CD4-positive, CD25-positive, alpha-beta regulatory T cell (primary cell): ENCODE measurements around the gene SLC9B1. TPM values are rescaled to one million over a fixed set of nuclear protein-coding genes. Genes with fewer than 3 reads are reported as not detected.

Source experiments
- ATAC-seq, 2 donors: fragments of 150-1000 bp; cut with Tn5 transposase; one replicate each; pipeline ENCODE4 v1.10.0; 2021; ENCODE audit warnings: low read depth in 2 of 2, moderate number of reproducible peaks in 2 of 2, moderate library complexity in 1 of 2
- DNase-seq, 3 donors: peaks; one replicate each; pipeline versions ENCODE4 v3.0.0 to v3.0.0-alpha.2; 2012 to 2022; ENCODE audit warnings: mixed read lengths in 1 of 3
- H3K27ac ChIP-seq: one replicate; pipeline ENCODE4 v1.7.0; 2013; ENCODE audit warnings: mild to moderate bottlenecking, low read length; ENCODE audit not compliant: insufficient read depth, poor library complexity, severe bottlenecking
- H3K27me3 ChIP-seq: one replicate; pipeline ENCODE4 v1.7.0; 2013; ENCODE audit warnings: low read length; ENCODE audit not compliant: control insufficient read depth, insufficient read depth
- H3K36me3 ChIP-seq: one replicate; pipeline ENCODE4 v1.7.0; 2013; ENCODE audit warnings: mild to moderate bottlenecking, low read length, moderate library complexity; ENCODE audit not compliant: control insufficient read depth, insufficient read depth
- H3K4me1 ChIP-seq: 2 replicates; pipeline ENCODE4 v1.7.0; 2013; ENCODE audit warnings: mild to moderate bottlenecking, low read length; ENCODE audit not compliant: insufficient read depth, control insufficient read depth, poor library complexity, severe bottlenecking
- H3K4me3 ChIP-seq: one replicate; pipeline ENCODE4 v1.7.0; 2013; ENCODE audit warnings: low read depth, mild to moderate bottlenecking, low read length, moderate library complexity
- H3K9me3 ChIP-seq, 2 experiments: 1 replicate in 1 of 2; 2 replicates in 1 of 2; pipeline ENCODE4 v1.7.0; 2013; ENCODE audit warnings: low read length in 2 of 2, mild to moderate bottlenecking in 1 of 2, moderate library complexity in 1 of 2; ENCODE audit not compliant: control insufficient read depth in 2 of 2
- H3K27ac Mint-ChIP-seq, 3 donors: one replicate each; pipeline ENCODE4 v1.8.0; 2020 to 2022; ENCODE audit warnings: mild to moderate bottlenecking in 3 of 3, mixed read lengths in 3 of 3, moderate library complexity in 2 of 3
- H3K27me3 Mint-ChIP-seq: one replicate; pipeline ENCODE4 v1.8.0; 2022; ENCODE audit warnings: mild to moderate bottlenecking, mixed read lengths
- H3K36me3 Mint-ChIP-seq: one replicate; pipeline ENCODE4 v1.8.0; 2020; ENCODE audit warnings: mixed read lengths
- H3K4me1 Mint-ChIP-seq, 4 donors: one replicate each; pipeline ENCODE4 v1.8.0; 2020 to 2022; ENCODE audit warnings: mixed read lengths in 4 of 4, mild to moderate bottlenecking in 1 of 4
- H3K4me3 Mint-ChIP-seq, 4 donors: one replicate each; pipeline ENCODE4 v1.8.0; 2020 to 2022; ENCODE audit warnings: mild to moderate bottlenecking in 4 of 4, mixed read lengths in 4 of 4, moderate library complexity in 3 of 4
- H3K9me3 Mint-ChIP-seq, 7 donors: one replicate each; pipeline ENCODE4 v1.8.0; 2020 to 2022; ENCODE audit warnings: mixed read lengths in 7 of 7, mild to moderate bottlenecking in 3 of 7, moderate library complexity in 2 of 7
- polyA plus RNA-seq, 4 donors: library from polyadenylated mRNA; unstranded; fragments of 300-500 nt; fragmentation: Illumina TruSeq; gene quantifications; one replicate each; pipeline ENCODE4 v1.2.3, GENCODE V29; 2021
- total RNA-seq: library from RNA; stranded (reverse); gene quantifications from one replicate; pipeline ENCODE4 v1.2.3, GENCODE V29; 2022

The SLC9B1 gene
- total RNA-seq (1.7 TPM), polyA plus RNA-seq (1 to 10 TPM; 1.7 to 2.7 (median 2.5) TPM)

GRCh38 chr4:103019308-103020124 lies at the start of gene SLC9B1:
SLC9B1 (minus strand) TSS chr4:103019705; CDS start chr4:102991711, 27,994 bp downstream.
- DNase-seq (peak; percentile 91 to 97 (median 93)), ATAC-seq (peak; percentile 97 to 98)
- peaks cover 6% of the 10 kb centered on the region for H3K36me3 Mint-ChIP-seq
- no peaks in the 10 kb centered on the region for H3K36me3 ChIP-seq
- peak within 1 kb of the TSS; percentile 91 for H3K4me3 ChIP-seq
- H3K9me3 ChIP-seq, result no peaks in the 10 kb centered on the region
- H3K27me3 ChIP-seq, result no peaks in the 10 kb centered on the region
- peaks cover 9 to 28% (median 12%) of the 10 kb centered on the region in 4 donors for H3K4me1 Mint-ChIP-seq
- peaks cover 16% of the 10 kb centered on the region for H3K4me1 ChIP-seq
- H3K27me3 Mint-ChIP-seq, result no peaks in the 10 kb centered on the region
- no peaks in the 10 kb centered on the region for H3K9me3 Mint-ChIP-seq
- H3K4me3 Mint-ChIP-seq, result peak within 1 kb of the TSS in 3 of 4 donors; percentile 90 to 92 (median 90)
- peak within 1 kb of the TSS; percentile 91 for H3K27ac ChIP-seq
- peak within 1 kb of the TSS in 2 of 3 donors; percentile 97 to 98 for H3K27ac Mint-ChIP-seq

GRCh38 chr4:103067841-103068547 lies 48.5 kb upstream of the SLC9B1 start:
- H3K27ac Mint-ChIP-seq, result no peak overlapping the region
- no peaks in the 10 kb centered on the region for H3K9me3 Mint-ChIP-seq
- H3K4me1 Mint-ChIP-seq, result peaks cover 14 to 22% (median 18%) of the 10 kb centered on the region in 4 donors
- H3K36me3 ChIP-seq, result peaks cover 9% of the 10 kb centered on the region
- H3K4me3 ChIP-seq, result no peak overlapping the region
- no peak overlapping the region for H3K27ac ChIP-seq
- DNase-seq, result no peak
- H3K27me3 Mint-ChIP-seq, result no peaks in the 10 kb centered on the region
- no peaks in the 10 kb centered on the region for H3K4me1 ChIP-seq
- peaks cover 12% of the 10 kb centered on the region for H3K36me3 Mint-ChIP-seq
- no peak for ATAC-seq
- H3K9me3 ChIP-seq, result no peaks in the 10 kb centered on the region
- H3K4me3 Mint-ChIP-seq, result no peak overlapping the region
- H3K27me3 ChIP-seq, result no peaks in the 10 kb centered on the region

GRCh38 chr4:103060453-103061148 lies 41.1 kb upstream of the SLC9B1 start:
- Histone ChIP-seq H3K9me3 (no peaks in the 10 kb centered on the region), H3K36me3 (peaks cover 3% of the 10 kb centered on the region), H3K27me3 (no peaks in the 10 kb centered on the region), H3K4me3 (no peak overlapping the region), H3K27ac (no peak overlapping the region), H3K4me1 (no peaks in the 10 kb centered on the region)
- H3K4me3 Mint-ChIP-seq, result no peak overlapping the region
- peaks cover 0 to 7% (median 4%) of the 10 kb centered on the region in 4 donors for H3K4me1 Mint-ChIP-seq
- H3K36me3 Mint-ChIP-seq, result peaks cover 18% of the 10 kb centered on the region
- no peak for DNase-seq
- no peak for ATAC-seq
- H3K27me3 Mint-ChIP-seq, result no peaks in the 10 kb centered on the region
- no peak overlapping the region for H3K27ac Mint-ChIP-seq
- H3K9me3 Mint-ChIP-seq, result no peaks in the 10 kb centered on the region

GRCh38 chr4:103054030-103054429 lies 34.5 kb upstream of the SLC9B1 start:
- no peaks in the 10 kb centered on the region for H3K4me1 ChIP-seq
- DNase-seq (no peak), ATAC-seq (no peak)
- Mint-ChIP-seq H3K4me3 (no peak overlapping the region), H3K27me3 (no peaks in the 10 kb centered on the region), H3K36me3 (peaks cover 9% of the 10 kb centered on the region), H3K27ac (no peak overlapping the region), H3K9me3 (no peaks in the 10 kb centered on the region), H3K4me1 (peaks cover 0 to 5% (median 0%) of the 10 kb centered on the region in 4 donors)
- no peaks in the 10 kb centered on the region for H3K9me3 ChIP-seq
- no peaks in the 10 kb centered on the region for H3K27me3 ChIP-seq
- no peak overlapping the region for H3K27ac ChIP-seq
- peaks cover 11% of the 10 kb centered on the region for H3K36me3 ChIP-seq
- H3K4me3 ChIP-seq, result no peak overlapping the region

- no peak overlapping the region for H3K27ac ChIP-seq
These were observed 33.3 kb upstream of the SLC9B1 start for GRCh38 chr4:103052779-103053178.

GRCh38 chr4:103052145-103052544 lies 32.6 kb upstream of the SLC9B1 start:
- H3K4me3 ChIP-seq, result no peak overlapping the region
- H3K4me3 Mint-ChIP-seq, result no peak overlapping the region
- H3K27me3 Mint-ChIP-seq, result no peaks in the 10 kb centered on the region
- peaks cover 0 to 5% (median 0%) of the 10 kb centered on the region in 4 donors for H3K4me1 Mint-ChIP-seq
- no peaks in the 10 kb centered on the region for H3K4me1 ChIP-seq
- no peaks in the 10 kb centered on the region for H3K9me3 ChIP-seq
- no peak for DNase-seq
- no peaks in the 10 kb centered on the region for H3K9me3 Mint-ChIP-seq
- no peak for ATAC-seq
- no peak overlapping the region for H3K27ac ChIP-seq
- H3K27me3 ChIP-seq, result no peaks in the 10 kb centered on the region
- no peak overlapping the region for H3K27ac Mint-ChIP-seq
- peaks cover 17% of the 10 kb centered on the region for H3K36me3 Mint-ChIP-seq
- peaks cover 15% of the 10 kb centered on the region for H3K36me3 ChIP-seq

More at GRCh38 chr4:103052779-103053178, 33.3 kb upstream of the SLC9B1 start:
- Histone ChIP-seq H3K9me3 (no peaks in the 10 kb centered on the region), H3K4me1 (no peaks in the 10 kb centered on the region), H3K36me3 (peaks cover 15% of the 10 kb centered on the region), H3K4me3 (no peak overlapping the region), H3K27me3 (no peaks in the 10 kb centered on the region)
- peaks cover 0 to 5% (median 0%) of the 10 kb centered on the region in 4 donors for H3K4me1 Mint-ChIP-seq
- no peak overlapping the region for H3K27ac Mint-ChIP-seq
- no peaks in the 10 kb centered on the region for H3K27me3 Mint-ChIP-seq
- H3K4me3 Mint-ChIP-seq, result no peak overlapping the region
- no peaks in the 10 kb centered on the region for H3K9me3 Mint-ChIP-seq
- DNase-seq, result no peak
- peaks cover 17% of the 10 kb centered on the region for H3K36me3 Mint-ChIP-seq
- no peak for ATAC-seq

GRCh38 chr4:103050736-103051436 lies 31.4 kb upstream of the SLC9B1 start:
- Mint-ChIP-seq H3K27ac (no peak overlapping the region), H3K4me1 (peaks cover 0 to 11% (median 0%) of the 10 kb centered on the region in 4 donors), H3K36me3 (peaks cover 27% of the 10 kb centered on the region), H3K27me3 (no peaks in the 10 kb centered on the region), H3K9me3 (no peaks in the 10 kb centered on the region), H3K4me3 (no peak overlapping the region)
- DNase-seq (no peak), ATAC-seq (no peak)
- Histone ChIP-seq H3K4me1 (no peaks in the 10 kb centered on the region), H3K36me3 (peaks cover 15% of the 10 kb centered on the region), H3K27me3 (no peaks in the 10 kb centered on the region), H3K9me3 (no peaks in the 10 kb centered on the region), H3K4me3 (no peak overlapping the region), H3K27ac (no peak overlapping the region)
